Gastrocnemius medialis (tissue), 4 donors: ENCODE results near the gene ATG10. TPM values are rescaled to one million over a fixed set of nuclear protein-coding genes. Genes with fewer than 3 reads are reported as not detected.
"Not testable (repeated sequence)": the region's sequence is repeated elsewhere in the genome, so short reads cannot be mapped to it uniquely, and the experiment has no call there.

Experiments used
- ATAC-seq, 2 donors: fragments of 150-250 bp; one replicate each; pipeline ENCODE4 v1.9.1; 2016
- DNase-seq, 2 donors: peaks; one replicate each; pipeline ENCODE4 v3.0.0-alpha.2; 2019
- H3K27ac ChIP-seq, 4 donors: fragments of 200-600 bp; sonication (generic); 1 replicate in 1 of 4; 2 replicates in 3 of 4; pipeline ENCODE4 v1.5.1; 2016 to 2018; ENCODE audit warnings: mild to moderate bottlenecking in 2 of 4, moderate library complexity in 1 of 4
- H3K27me3 ChIP-seq, 3 donors: fragments of 200-600 bp; sonication (generic) in 2 of 3; 1 replicate in 1 of 3; 2 replicates in 2 of 3; pipeline versions ENCODE4 v1.5.1 to v1.6.0; 2016 to 2019; ENCODE audit warnings: mild to moderate bottlenecking in 1 of 3, moderate library complexity in 1 of 3
- H3K36me3 ChIP-seq, 2 donors: fragments of 200-600 bp; sonication (generic) in 1 of 2; one replicate each; pipeline ENCODE4 v1.5.1; 2017 to 2018
- H3K4me1 ChIP-seq, 2 donors: fragments of 200-600 bp; sonication (generic) in 1 of 2; one replicate each; pipeline ENCODE4 v1.5.1; 2016 to 2017; ENCODE audit warnings: mild to moderate bottlenecking in 2 of 2
- H3K4me3 ChIP-seq, 4 donors: fragments of 200-600 bp; sonication (generic) in 3 of 4; 1 replicate in 1 of 4; 2 replicates in 3 of 4; pipeline ENCODE4 v1.5.1; 2016 to 2019; ENCODE audit warnings: mild to moderate bottlenecking in 2 of 4
- H3K9me3 ChIP-seq, 3 donors: fragments of 200-600 bp; sonication (generic) in 2 of 3; 1 replicate in 1 of 3; 2 replicates in 2 of 3; pipeline ENCODE4 v1.5.1; 2016 to 2019
- POLR2A ChIP-seq, 2 donors: fragments of 450-650 bp; IDR thresholded peaks; one replicate each; pipeline ENCODE4 v1.6.1; 2017; ENCODE audit warnings: antibody characterized with exemption in 2 of 2, mild to moderate bottlenecking in 2 of 2, moderate library complexity in 2 of 2
- in situ Hi-C, 4 donors: fragments of 200-750 bp; cut with MboI; loops; one replicate each; pipeline versions ENCODE4 v1.15.0 to v1.8.0; 2017; ENCODE audit warnings: low sequenced_read_pairs in 4 of 4
- intact Hi-C: fragments of 100-400 bp; cut with DNase I; formaldehyde crosslinking; loops from one replicate; pipeline ENCODE4 v1.15.1; 2023; ENCODE audit warnings: low total_unique reads
- total RNA-seq, 4 donors: library from RNA; depleted of rRNA; stranded (reverse); fragments of >200 nt; gene quantifications; one replicate each; pipeline versions ENCODE4 v1.1.0 to v1.2.3, GENCODE V29; 2016
- TF ChIP-seq, protein P1 (sequence below), 5 experiments: fragments of 450-650 bp in 3 of 5; fragments of 200-600 bp in 2 of 5; sonication (generic) in 2 of 5; IDR thresholded peaks in 4 of 5; conservative IDR thresholded peaks in 1 of 5; 1 replicate in 4 of 5; 2 replicates in 1 of 5; pipeline ENCODE4 v1.5.1; 2016 to 2019; ENCODE audit warnings: antibody characterized with exemption in 5 of 5, mild to moderate bottlenecking in 3 of 5, moderate library complexity in 3 of 5

ATG10 gene
- total RNA-seq, 4 donors from 2014 or later: 2.9 to 8.5 (median 6.0) TPM

DNA sequence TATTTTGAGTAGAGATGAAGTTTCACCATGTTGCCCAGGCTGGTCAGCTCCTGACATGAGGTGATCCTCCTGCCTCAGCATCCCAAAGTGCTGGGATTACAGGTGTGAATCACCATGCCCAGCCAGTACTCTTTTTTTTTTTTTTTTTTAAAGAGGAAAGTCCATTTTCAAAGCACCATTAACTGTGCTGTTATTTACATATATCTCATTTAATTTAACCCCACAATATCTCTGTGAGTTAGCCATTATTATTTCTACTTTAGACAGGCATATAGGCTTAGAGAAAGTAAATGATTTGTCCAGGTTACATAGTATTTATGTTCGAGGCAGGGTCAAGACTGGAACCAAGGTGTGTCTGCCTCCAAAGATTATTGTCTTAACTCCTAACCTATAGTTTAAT, 50.7 kb downstream of the ATG10 start:
- in situ Hi-C loops: no loop called here
- no peak for ATAC-seq
- intact Hi-C loops: no loop called here
- H3K4me3 ChIP-seq: no peak overlapping the region
- H3K9me3 ChIP-seq: no peaks in the 10 kb centered on the region
- H3K36me3 ChIP-seq: no peaks in the 10 kb centered on the region
- no peak overlapping the region for H3K27ac ChIP-seq
- H3K27me3 ChIP-seq: no peaks in the 10 kb centered on the region
- TF ChIP-seq, protein P1, sequence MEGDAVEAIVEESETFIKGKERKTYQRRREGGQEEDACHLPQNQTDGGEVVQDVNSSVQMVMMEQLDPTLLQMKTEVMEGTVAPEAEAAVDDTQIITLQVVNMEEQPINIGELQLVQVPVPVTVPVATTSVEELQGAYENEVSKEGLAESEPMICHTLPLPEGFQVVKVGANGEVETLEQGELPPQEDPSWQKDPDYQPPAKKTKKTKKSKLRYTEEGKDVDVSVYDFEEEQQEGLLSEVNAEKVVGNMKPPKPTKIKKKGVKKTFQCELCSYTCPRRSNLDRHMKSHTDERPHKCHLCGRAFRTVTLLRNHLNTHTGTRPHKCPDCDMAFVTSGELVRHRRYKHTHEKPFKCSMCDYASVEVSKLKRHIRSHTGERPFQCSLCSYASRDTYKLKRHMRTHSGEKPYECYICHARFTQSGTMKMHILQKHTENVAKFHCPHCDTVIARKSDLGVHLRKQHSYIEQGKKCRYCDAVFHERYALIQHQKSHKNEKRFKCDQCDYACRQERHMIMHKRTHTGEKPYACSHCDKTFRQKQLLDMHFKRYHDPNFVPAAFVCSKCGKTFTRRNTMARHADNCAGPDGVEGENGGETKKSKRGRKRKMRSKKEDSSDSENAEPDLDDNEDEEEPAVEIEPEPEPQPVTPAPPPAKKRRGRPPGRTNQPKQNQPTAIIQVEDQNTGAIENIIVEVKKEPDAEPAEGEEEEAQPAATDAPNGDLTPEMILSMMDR (IDR thresholded peaks at IDR 0.05 in 4 of 5, conservative IDR thresholded peaks at IDR 0.05 in 1 of 5): no peak
- no peak for TF ChIP-seq POLR2A (IDR thresholded peaks at IDR 0.05)
- peaks cover 0 to 10% of the 10 kb centered on the region in 2 donors for H3K4me1 ChIP-seq
- DNase-seq: no peak

DNA sequence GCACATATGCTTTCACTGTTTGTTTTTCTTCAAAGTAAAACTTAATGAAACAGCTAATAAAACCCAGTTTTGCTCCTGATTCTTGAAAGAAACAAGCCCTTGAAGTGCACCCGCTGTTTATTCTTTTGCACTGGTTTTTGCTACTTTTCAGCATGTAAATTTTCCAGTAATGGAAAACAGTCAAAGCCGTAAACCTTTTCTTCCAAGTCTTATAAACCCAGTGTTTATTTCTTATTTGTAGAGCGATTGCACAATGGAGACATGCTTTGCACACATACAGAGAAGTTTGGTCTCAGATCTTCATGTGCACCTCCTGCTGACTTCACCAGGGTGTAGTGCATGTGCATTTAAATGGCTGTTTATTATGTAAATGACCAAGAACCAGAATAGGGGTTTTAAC, 51.8 kb downstream of the ATG10 start:
- intact Hi-C loops (no loop called here), in situ Hi-C loops (no loop called here)
- no peak for ATAC-seq

DNA sequence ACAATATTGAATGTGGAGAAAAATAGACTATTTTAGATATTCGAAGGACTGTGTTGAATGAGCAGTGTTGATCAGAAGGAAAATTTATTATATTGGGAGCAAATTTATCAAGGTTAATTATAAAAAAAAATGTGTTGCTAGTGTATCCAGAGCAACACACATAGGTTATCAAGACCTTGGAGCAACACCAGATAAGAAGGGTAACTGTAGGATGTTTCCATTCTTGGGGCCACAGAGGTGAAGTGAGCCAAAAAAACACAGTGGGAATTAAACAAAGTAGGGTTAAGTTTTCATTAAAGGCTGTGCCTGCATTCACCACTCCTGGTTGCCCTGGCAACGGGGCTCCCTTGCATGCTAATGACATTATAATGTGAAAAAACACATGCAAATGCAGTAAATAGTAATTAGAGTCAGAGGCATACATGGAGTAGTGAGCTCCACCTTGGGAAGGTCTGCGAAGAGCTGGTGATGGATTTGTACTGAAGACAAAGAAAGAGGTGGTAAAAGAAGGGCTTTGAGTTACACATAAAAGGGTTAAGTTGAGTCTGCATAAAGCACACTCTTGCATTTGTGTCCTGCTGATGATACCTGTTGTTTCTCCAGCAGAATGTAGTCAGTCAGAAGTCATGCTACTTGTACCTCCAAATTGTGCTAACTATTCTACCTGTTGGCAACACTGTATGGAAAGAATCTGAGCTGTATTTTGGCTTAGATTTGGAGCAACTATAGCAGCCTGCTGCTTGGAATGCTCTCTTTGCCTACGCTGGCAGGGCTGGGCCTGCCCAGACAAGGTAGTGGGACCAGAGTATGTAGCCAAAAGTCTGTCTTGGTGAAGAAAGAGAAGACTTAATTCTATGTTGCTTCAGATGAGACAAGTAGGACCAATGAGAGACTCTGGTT, 59.6 kb downstream of the ATG10 start:
- in situ Hi-C loops (no loop called here), intact Hi-C loops (no loop called here)
- Histone ChIP-seq H3K27ac (no peak overlapping the region), H3K27me3 (no peaks in the 10 kb centered on the region), H3K4me3 (no peak overlapping the region), H3K9me3 (no peaks in the 10 kb centered on the region), H3K4me1 (no peaks in the 10 kb centered on the region), H3K36me3 (no peaks in the 10 kb centered on the region)
- DNase-seq: no peak
- TF ChIP-seq, protein P1 (IDR thresholded peaks at IDR 0.05 in 4 of 5, conservative IDR thresholded peaks at IDR 0.05 in 1 of 5): no peak
- TF ChIP-seq POLR2A (IDR thresholded peaks at IDR 0.05): no peak
- no peak for ATAC-seq

More for the DNA sequence above, 51.8 kb downstream of the ATG10 start:
- no peak for DNase-seq
- H3K27me3 ChIP-seq: no peaks in the 10 kb centered on the region
- H3K4me3 ChIP-seq: no peak overlapping the region
- H3K9me3 ChIP-seq: no peaks in the 10 kb centered on the region
- H3K27ac ChIP-seq: no peak overlapping the region
- TF ChIP-seq POLR2A (IDR thresholded peaks at IDR 0.05): no peak
- TF ChIP-seq, protein P1 (IDR thresholded peaks at IDR 0.05 in 4 of 5, conservative IDR thresholded peaks at IDR 0.05 in 1 of 5): no peak
- H3K36me3 ChIP-seq: no peaks in the 10 kb centered on the region
- peaks cover 0 to 6% of the 10 kb centered on the region in 2 donors for H3K4me1 ChIP-seq

DNA sequence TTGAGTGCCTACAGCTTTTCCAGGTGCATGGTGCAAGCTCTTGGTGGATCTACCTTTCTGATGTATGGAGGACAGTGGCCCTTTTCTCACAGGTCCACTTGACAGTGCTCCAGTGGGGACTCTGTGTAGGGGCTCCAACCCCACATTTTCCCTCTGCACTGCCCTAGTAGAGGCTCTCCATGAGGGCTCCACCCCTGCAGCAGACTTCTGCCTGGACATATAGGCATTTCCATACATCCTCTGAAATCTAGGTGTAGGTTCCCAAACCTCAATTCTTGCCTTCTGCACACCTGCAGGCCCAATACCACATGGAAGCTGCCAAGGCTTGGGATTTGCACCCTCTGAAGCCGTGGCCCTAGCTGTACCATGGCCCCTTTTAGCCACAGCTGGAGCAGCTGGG, 71.1 kb downstream of the ATG10 start:
- in situ Hi-C loops: not testable (repeated sequence)

DNA sequence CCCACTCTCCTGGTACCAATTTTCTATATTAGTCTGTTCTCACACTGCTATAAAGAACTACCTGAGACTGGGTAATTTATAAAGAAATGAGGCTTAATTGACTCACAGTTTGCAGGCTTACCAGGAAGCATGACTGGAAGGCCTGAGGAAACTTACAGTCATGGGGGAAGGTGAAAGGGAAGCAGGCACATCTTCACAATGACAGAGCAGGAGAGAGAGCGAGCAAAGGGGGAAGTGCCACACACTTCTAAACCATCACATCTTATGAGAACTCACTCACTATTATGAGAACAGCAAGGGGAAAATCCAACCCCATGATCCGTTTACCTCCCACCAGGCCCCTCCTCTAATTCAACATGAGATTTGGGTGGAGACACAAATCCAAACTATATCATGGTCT, 72.2 kb downstream of the ATG10 start:
- in situ Hi-C loops: no loop called here
- H3K4me3 ChIP-seq: no peak overlapping the region
- DNase-seq: no peak
- TF ChIP-seq POLR2A (IDR thresholded peaks at IDR 0.05): no peak
- TF ChIP-seq, protein P1 (IDR thresholded peaks at IDR 0.05 in 4 of 5, conservative IDR thresholded peaks at IDR 0.05 in 1 of 5): no peak
- H3K9me3 ChIP-seq: no peaks in the 10 kb centered on the region
- no peaks in the 10 kb centered on the region for H3K27me3 ChIP-seq
- no peaks in the 10 kb centered on the region for H3K4me1 ChIP-seq
- H3K27ac ChIP-seq: no peak overlapping the region
- no peaks in the 10 kb centered on the region for H3K36me3 ChIP-seq
- intact Hi-C loops: no loop called here
- ATAC-seq: no peak

More for the DNA sequence above, 71.1 kb downstream of the ATG10 start:
- H3K9me3 ChIP-seq, H3K4me1 ChIP-seq, H3K36me3 ChIP-seq, H3K4me3 ChIP-seq, intact Hi-C loops, ATAC-seq, DNase-seq, H3K27me3 ChIP-seq, H3K27ac ChIP-seq: not testable (repeated sequence)
